Natural killer cell (primary cell): ENCODE data around the gene TERB1. TPM values are rescaled to one million over a fixed set of nuclear protein-coding genes. Genes with fewer than 3 reads are reported as not detected.
A peak's percentile ranks its signal among the peaks of the same experiment; 100 is the strongest.

Experiments
- ATAC-seq, 3 donors: fragments of 150-1000 bp in 2 of 3; fragments of 200-7000 bp in 1 of 3; cut with Tn5 transposase; 1 replicate in 1 of 3; 2 replicates in 2 of 3; pipeline ENCODE4 v1.10.0; 2021; ENCODE audit warnings: mild to moderate bottlenecking in 2 of 3, moderate library complexity in 2 of 3
- DNase-seq, 2 donors: peaks; one replicate each; pipeline versions ENCODE4 v3.0.0 to v3.0.0-alpha.2; 2013 to 2021; ENCODE audit warnings: mixed read lengths in 1 of 2
- H3K27ac ChIP-seq: one replicate; pipeline ENCODE4 v1.5.1; 2013; ENCODE audit warnings: mild to moderate bottlenecking, low read length
- H3K27me3 ChIP-seq: one replicate; pipeline ENCODE4 v1.6.1; 2013; ENCODE audit warnings: low read length; ENCODE audit not compliant: control insufficient read depth, insufficient read depth
- H3K36me3 ChIP-seq: one replicate; pipeline ENCODE4 v1.6.1; 2013; ENCODE audit warnings: low read length; ENCODE audit not compliant: control insufficient read depth, insufficient read depth
- H3K4me1 ChIP-seq: one replicate; pipeline ENCODE4 v1.6.1; 2013; ENCODE audit warnings: low read length; ENCODE audit not compliant: control insufficient read depth, insufficient read depth
- H3K4me3 ChIP-seq: one replicate; pipeline ENCODE4 v1.5.1; 2013; ENCODE audit warnings: low read length
- H3K9me3 ChIP-seq: one replicate; pipeline ENCODE4 v1.6.1; 2013; ENCODE audit warnings: low read length; ENCODE audit not compliant: control insufficient read depth, insufficient read depth
- H3K27ac Mint-ChIP-seq, 2 donors: one replicate each; pipeline ENCODE4 v1.8.0; 2022; ENCODE audit warnings: mild to moderate bottlenecking in 2 of 2, mixed read lengths in 2 of 2, moderate library complexity in 1 of 2
- H3K27me3 Mint-ChIP-seq, 2 donors: one replicate each; pipeline ENCODE4 v1.8.0; 2022; ENCODE audit warnings: low read depth in 2 of 2, mixed read lengths in 2 of 2
- H3K36me3 Mint-ChIP-seq: one replicate; pipeline ENCODE4 v1.8.0; 2022; ENCODE audit warnings: mixed read lengths
- H3K4me1 Mint-ChIP-seq, 2 donors: one replicate each; pipeline ENCODE4 v1.8.0; 2022; ENCODE audit warnings: mixed read lengths in 2 of 2
- H3K4me3 Mint-ChIP-seq: one replicate; pipeline ENCODE4 v1.8.0; 2022; ENCODE audit warnings: mild to moderate bottlenecking, moderate library complexity, mixed read lengths
- H3K9me3 Mint-ChIP-seq, 2 donors: one replicate each; pipeline ENCODE4 v1.8.0; 2022; ENCODE audit warnings: mixed read lengths in 2 of 2
- WGBS: methylation state at CpG from one replicate; pipeline ENCODE4 v1.1.7; 2013; ENCODE audit warnings: missing lambda C conversion rate; ENCODE audit not compliant: insufficient coverage; 5-methylcytosine and 5-hydroxymethylcytosine counted together
- intact Hi-C: fragments of 100-400 bp; cut with micrococcal nuclease; formaldehyde crosslinking; loops from one replicate; pipeline ENCODE4 v1.14.2; 2022
- total RNA-seq, 4 donors: library from RNA; stranded (reverse); fragments of 120-200 nt in 1 of 4; gene quantifications; one replicate each; pipeline versions ENCODE4 v1.2.3 to v1.2.4, GENCODE V29; 2013 to 2022
- TF ChIP-seq, protein P1 (sequence below): fragments of 200-600 bp; IDR thresholded peaks from one replicate; pipeline ENCODE4 v1.8.0; 2022; ENCODE audit warnings: antibody characterized with exemption

TERB1 gene
- total RNA-seq, 3 donors from 2014 or later (not counting 1 experiment from before 2014, with no cell fraction given) = 0.33 to 1.0 (median 0.66) TPM

DNA sequence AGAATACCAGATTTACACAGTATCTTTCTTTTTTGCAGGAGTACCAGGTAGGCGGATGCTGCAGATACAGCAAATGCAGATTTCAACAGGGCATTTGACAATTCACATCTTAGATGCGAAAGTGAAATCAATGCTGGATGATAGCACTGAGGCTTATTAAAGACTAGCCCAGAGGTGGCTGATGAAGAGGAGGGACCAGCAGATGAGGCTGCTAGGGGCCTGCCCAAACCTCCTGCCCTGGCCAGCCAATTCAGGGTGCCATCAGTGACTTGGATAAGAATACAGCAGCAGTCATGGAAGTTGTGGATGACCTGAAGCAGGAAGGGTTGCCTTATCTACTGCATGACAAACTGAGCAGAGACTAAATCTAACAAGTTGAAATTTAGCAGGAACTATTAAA lies 48.4 kb downstream of the TERB1 start:
- Histone ChIP-seq H3K9me3 (no peaks in the 10 kb centered on the region), H3K27ac (no peak overlapping the region), H3K4me3 (no peak overlapping the region), H3K27me3 (no peaks in the 10 kb centered on the region), H3K36me3 (peaks cover 8% of the 10 kb centered on the region), H3K4me1 (peaks cover 19% of the 10 kb centered on the region)
- peaks cover 32% of the 10 kb centered on the region in 2 donors for H3K4me1 Mint-ChIP-seq
- peaks cover 6 to 11% of the 10 kb centered on the region in 2 donors for H3K27me3 Mint-ChIP-seq
- intact Hi-C loops = no loop called here
- ATAC-seq (no peak), DNase-seq (no peak)
- no peaks in the 10 kb centered on the region for H3K36me3 Mint-ChIP-seq
- H3K27ac Mint-ChIP-seq = peak overlapping the region in 1 of 2 donors; percentile 84
- TF ChIP-seq, protein P1, sequence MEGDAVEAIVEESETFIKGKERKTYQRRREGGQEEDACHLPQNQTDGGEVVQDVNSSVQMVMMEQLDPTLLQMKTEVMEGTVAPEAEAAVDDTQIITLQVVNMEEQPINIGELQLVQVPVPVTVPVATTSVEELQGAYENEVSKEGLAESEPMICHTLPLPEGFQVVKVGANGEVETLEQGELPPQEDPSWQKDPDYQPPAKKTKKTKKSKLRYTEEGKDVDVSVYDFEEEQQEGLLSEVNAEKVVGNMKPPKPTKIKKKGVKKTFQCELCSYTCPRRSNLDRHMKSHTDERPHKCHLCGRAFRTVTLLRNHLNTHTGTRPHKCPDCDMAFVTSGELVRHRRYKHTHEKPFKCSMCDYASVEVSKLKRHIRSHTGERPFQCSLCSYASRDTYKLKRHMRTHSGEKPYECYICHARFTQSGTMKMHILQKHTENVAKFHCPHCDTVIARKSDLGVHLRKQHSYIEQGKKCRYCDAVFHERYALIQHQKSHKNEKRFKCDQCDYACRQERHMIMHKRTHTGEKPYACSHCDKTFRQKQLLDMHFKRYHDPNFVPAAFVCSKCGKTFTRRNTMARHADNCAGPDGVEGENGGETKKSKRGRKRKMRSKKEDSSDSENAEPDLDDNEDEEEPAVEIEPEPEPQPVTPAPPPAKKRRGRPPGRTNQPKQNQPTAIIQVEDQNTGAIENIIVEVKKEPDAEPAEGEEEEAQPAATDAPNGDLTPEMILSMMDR = no peak
- WGBS = 94% methylated on average over 2 of the region's 2 CpGs
- H3K4me3 Mint-ChIP-seq = no peak overlapping the region
- H3K9me3 Mint-ChIP-seq = no peaks in the 10 kb centered on the region

- TF ChIP-seq, protein P1 = no peak
- peak overlapping the region; percentile 94 for H3K4me3 Mint-ChIP-seq
- H3K27ac ChIP-seq = no peak overlapping the region
- peaks cover 8% of the 10 kb centered on the region for H3K36me3 ChIP-seq
- H3K9me3 Mint-ChIP-seq = no peaks in the 10 kb centered on the region
- no peak overlapping the region for H3K4me3 ChIP-seq
- H3K4me1 Mint-ChIP-seq = peaks cover 32% of the 10 kb centered on the region in 2 donors
- peaks cover 20% of the 10 kb centered on the region for H3K4me1 ChIP-seq
- peaks cover 6 to 11% of the 10 kb centered on the region in 2 donors for H3K27me3 Mint-ChIP-seq
- H3K9me3 ChIP-seq = no peaks in the 10 kb centered on the region
- ATAC-seq (no peak), DNase-seq (no peak)
- no peaks in the 10 kb centered on the region for H3K27me3 ChIP-seq
- intact Hi-C loops = no loop called here
- 87% methylated on average over 4 of the region's 6 CpGs for WGBS
- no peaks in the 10 kb centered on the region for H3K36me3 Mint-ChIP-seq
- peak overlapping the region; percentile 84 to 85 for H3K27ac Mint-ChIP-seq
Observed at GRCh38 chr16:66752379-66752778, 49.0 kb downstream of the TERB1 start.

- Histone ChIP-seq H3K27ac (peak overlapping the region; percentile 39), H3K4me1 (peaks cover 25% of the 10 kb centered on the region), H3K4me3 (peak overlapping the region; percentile 27), H3K27me3 (no peaks in the 10 kb centered on the region), H3K9me3 (no peaks in the 10 kb centered on the region), H3K36me3 (peaks cover 8% of the 10 kb centered on the region)
- Mint-ChIP-seq H3K36me3 (no peaks in the 10 kb centered on the region), H3K27ac (peak overlapping the region; percentile 84 to 85), H3K27me3 (peaks cover 6 to 11% of the 10 kb centered on the region in 2 donors), H3K9me3 (no peaks in the 10 kb centered on the region), H3K4me1 (peaks cover 35 to 36% of the 10 kb centered on the region in 2 donors), H3K4me3 (peak overlapping the region; percentile 94)
- no peak for DNase-seq
- 36% methylated on average over 3 of the region's 3 CpGs for WGBS
- intact Hi-C loops = no loop called here
- no peak for ATAC-seq
- TF ChIP-seq, protein P1 = peak; percentile 39
Observed at GRCh38 chr16:66751992-66752322, 49.4 kb downstream of the TERB1 start.
